DOHH2 (cell line): Measurements from ENCODE around the gene KLHL14.

Experiments
- CTCF ChIP-seq: fragments of 200-600 bp; sonication (generic); IDR thresholded peaks from one replicate; pipeline ENCODE4 v1.5.1; 2014; ENCODE audit warnings: antibody characterized with exemption, mild to moderate bottlenecking, low read depth, low read length; ENCODE audit not compliant: poor library complexity, severe bottlenecking
- EZH2phosphoT487 ChIP-seq: fragments of 200-600 bp; sonication (generic); IDR thresholded peaks from 2 replicates; pipeline ENCODE4 v1.6.1; 2017; ENCODE audit warnings: borderline replicate concordance, mild to moderate bottlenecking, antibody characterized with exemption, low read length, moderate library complexity, mixed read lengths

DNA sequence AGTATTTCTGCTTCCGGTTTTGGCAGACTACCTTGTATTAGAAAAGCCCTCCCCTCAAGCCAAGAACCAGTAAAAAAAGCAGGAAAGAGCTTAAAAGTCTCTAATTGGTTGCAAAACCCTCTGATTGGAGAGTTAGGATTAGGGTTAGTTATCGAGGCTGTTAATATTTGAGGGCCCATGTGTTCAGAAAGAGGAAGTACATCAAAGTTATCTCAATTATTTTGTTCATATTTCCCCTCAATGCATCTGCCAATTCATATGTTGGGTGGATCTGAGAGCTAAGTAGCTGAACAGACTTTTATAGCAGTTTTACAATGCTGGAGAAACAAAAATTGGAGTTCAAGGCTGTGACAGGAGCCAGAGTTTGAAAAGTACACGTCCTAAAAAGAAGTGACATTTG, 43.1 kb upstream of the KLHL14 start:
- no peak for TF ChIP-seq CTCF
- TF ChIP-seq EZH2phosphoT487: no peak
